HUES64 (cell line): ENCODE measurements around the gene ANKHD1.
"Not testable (repeated sequence)": the region's sequence is repeated elsewhere in the genome, so short reads cannot be mapped to it uniquely, and the experiment has no call there.

ENCODE experiments used
- H3K27ac ChIP-seq: 2 replicates; pipeline ENCODE4 v1.7.0; 2013; ENCODE audit warnings: low read depth, low read length, inconsistent platforms
- H3K27me3 ChIP-seq: 2 replicates; pipeline ENCODE4 v1.6.1; 2013; ENCODE audit warnings: mild to moderate bottlenecking, low read length; ENCODE audit not compliant: insufficient read depth
- H3K36me3 ChIP-seq: 2 replicates; pipeline ENCODE4 v1.6.1; 2013; ENCODE audit warnings: mild to moderate bottlenecking, low read length; ENCODE audit not compliant: insufficient read depth
- H3K4me1 ChIP-seq: 2 replicates; pipeline ENCODE4 v1.6.1; 2013; ENCODE audit warnings: mild to moderate bottlenecking, low read length, moderate library complexity; ENCODE audit not compliant: insufficient read depth
- H3K4me3 ChIP-seq: 2 replicates; pipeline ENCODE4 v1.5.1; 2013; ENCODE audit warnings: mild to moderate bottlenecking, low read length, moderate library complexity
- H3K9ac ChIP-seq: 2 replicates; pipeline ENCODE4 v1.6.1; 2013; ENCODE audit warnings: mild to moderate bottlenecking, low read depth, low read length
- H3K9me3 ChIP-seq: 2 replicates; pipeline ENCODE4 v1.6.1; 2013; ENCODE audit warnings: low read depth, low read length; ENCODE audit not compliant: insufficient read depth
- WGBS: fragments of 150-250, 120-280 bp; methylation state at CpG from one replicate; pipeline ENCODE4 v1.1.7; 2013; ENCODE audit warnings: missing lambda C conversion rate; 5-methylcytosine and 5-hydroxymethylcytosine counted together

The ANKHD1 gene

DNA sequence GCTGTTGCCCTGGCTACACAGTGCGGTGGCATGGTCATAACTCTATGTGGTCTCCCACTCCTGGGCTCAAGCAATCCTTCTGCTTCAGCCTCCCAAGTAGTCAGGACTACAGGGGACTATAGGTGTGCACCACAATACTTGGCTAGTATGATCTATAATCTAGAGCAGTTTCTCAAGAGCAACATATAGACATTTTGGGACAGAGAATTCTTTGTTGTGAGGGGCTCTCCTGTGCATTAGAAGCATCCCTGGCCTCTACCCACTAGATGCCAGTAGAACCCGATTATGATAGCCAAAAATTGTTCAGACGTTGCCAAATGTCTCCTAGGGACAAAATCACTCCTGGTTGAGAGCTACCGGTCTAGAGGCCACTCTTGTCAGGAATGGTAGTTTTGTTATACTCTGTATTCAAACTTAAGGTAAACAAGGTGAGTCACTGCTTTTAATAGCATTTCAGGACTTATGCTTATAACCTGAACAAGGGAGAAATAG is 7.2 kb downstream of the ANKHD1 start:
- WGBS: 93% methylated on average over 4 of the region's 4 CpGs
- Histone ChIP-seq H3K27me3 (no peaks in the 10 kb centered on the region), H3K4me1 (peaks cover 6% of the 10 kb centered on the region; the same call in 1 of the 2 replicates), H3K9ac (no peak overlapping the region), H3K27ac (no peak overlapping the region), H3K4me3 (no peak overlapping the region), H3K36me3 (peaks cover 12% of the 10 kb centered on the region; the same call in 1 of the 2 replicates), H3K9me3 (no peaks in the 10 kb centered on the region)

DNA sequence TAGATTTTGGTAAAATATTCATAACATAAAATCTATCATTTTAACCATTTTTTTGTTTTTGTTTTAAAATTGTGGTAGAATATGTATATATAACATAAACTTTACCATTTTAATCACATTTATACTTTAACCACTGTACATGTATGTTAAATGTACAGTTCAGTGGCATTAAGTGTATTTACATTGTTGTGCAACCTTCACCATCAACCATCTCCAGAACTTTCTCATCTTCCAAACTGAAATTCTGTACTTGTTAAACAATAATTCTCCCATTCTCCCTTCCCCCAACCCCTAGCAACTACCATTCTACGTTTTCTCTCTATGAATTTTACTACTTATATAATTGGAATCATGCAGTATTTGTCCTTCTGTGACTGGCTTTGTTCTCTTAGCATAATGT is 11.6 kb downstream of the ANKHD1 start:
- WGBS: 100% methylated on average over 1 of the region's 1 CpG
- H3K27ac ChIP-seq: no peak overlapping the region
- H3K4me1 ChIP-seq: no peaks in the 10 kb centered on the region
- no peak overlapping the region for H3K9ac ChIP-seq
- H3K4me3 ChIP-seq: no peak overlapping the region
- H3K27me3 ChIP-seq: no peaks in the 10 kb centered on the region
- peaks cover 13% of the 10 kb centered on the region; the same call in 1 of the 2 replicates for H3K36me3 ChIP-seq
- H3K9me3 ChIP-seq: no peaks in the 10 kb centered on the region

DNA sequence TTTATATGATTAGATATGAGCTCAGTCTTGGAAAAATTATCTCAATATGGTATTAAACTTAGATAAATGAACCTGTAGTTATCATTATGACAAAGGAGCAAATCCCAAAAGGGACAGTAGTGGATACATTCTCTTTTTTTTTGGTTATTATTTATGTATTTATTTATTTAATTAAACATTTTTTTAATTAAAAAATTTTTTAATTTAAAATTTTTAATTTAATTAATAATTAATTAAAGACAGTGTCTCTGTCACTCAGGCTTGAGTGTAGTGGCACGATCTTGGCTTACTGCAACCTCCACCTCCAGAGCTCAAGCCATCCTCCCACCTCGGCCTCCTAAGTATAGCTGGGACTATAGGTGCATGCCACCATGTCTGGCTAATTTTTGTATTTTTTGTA is 15.6 kb downstream of the ANKHD1 start:
- Histone ChIP-seq H3K36me3 (peaks cover 13% of the 10 kb centered on the region; the same call in 1 of the 2 replicates), H3K27ac (no peak overlapping the region), H3K9ac (no peak overlapping the region), H3K4me1 (no peaks in the 10 kb centered on the region), H3K9me3 (no peaks in the 10 kb centered on the region), H3K4me3 (no peak overlapping the region), H3K27me3 (no peaks in the 10 kb centered on the region)
- 89% methylated on average over 2 of the region's 2 CpGs for WGBS

DNA sequence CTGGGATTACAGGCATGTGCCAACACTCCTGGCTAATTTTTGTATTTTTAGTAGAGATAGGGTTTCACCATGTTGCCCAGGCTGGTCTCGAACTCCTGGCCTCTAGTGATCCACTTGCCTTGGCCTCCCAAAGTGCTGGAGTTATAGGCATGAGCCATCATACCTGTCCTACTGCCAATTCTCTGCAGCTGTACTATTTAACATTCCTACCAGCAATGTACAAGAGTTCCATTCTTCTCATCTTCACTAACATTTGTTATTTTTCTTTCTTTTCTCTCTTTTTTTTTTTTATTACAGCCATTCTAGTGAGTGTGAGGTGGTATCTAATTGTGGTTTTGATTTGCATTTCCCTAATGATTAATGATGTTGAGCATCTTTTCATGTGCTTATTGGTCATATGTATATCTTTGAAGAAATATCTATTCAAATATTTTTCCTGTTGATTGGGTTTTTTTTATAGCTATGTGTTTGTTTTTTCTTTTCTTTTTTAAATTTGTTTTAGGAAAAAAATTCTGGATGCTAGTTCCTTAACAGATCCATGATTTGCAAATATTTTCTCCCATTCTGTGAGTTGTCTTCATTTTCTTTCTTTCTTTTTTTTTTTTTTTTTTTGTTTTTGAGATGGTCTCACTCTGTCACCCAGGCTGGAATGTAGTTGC is 17.4 kb downstream of the ANKHD1 start:
- Histone ChIP-seq H3K36me3 (peaks cover 7% of the 10 kb centered on the region; the same call in 1 of the 2 replicates), H3K4me1 (no peaks in the 10 kb centered on the region), H3K27me3 (no peaks in the 10 kb centered on the region), H3K9ac (no peak overlapping the region), H3K27ac (no peak overlapping the region), H3K4me3 (no peak overlapping the region), H3K9me3 (no peaks in the 10 kb centered on the region)
- 90% methylated on average over 1 of the region's 1 CpG for WGBS

DNA sequence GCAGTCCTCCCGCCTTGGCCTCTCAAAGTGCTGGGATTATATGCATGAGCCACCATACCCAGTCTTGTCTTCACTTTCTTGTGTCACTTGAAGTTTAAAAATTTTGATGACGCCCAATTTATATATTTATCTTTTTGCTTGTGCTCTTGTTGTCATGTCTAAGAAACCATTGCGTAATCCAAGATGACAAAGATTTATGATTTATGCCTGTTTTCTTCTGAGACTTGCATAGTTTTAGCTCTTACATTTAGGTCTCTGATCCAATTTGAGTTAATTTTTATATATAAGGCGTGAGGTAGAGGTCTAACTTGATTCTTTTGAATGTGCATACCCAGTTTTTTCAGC is 18.6 kb downstream of the ANKHD1 start:
- Histone ChIP-seq H3K4me3 (no peak overlapping the region), H3K27me3 (no peaks in the 10 kb centered on the region), H3K4me1 (no peaks in the 10 kb centered on the region), H3K36me3 (peaks cover 4% of the 10 kb centered on the region; the same call in 1 of the 2 replicates), H3K9ac (no peak overlapping the region), H3K27ac (no peak overlapping the region), H3K9me3 (no peaks in the 10 kb centered on the region)
- WGBS: 93% methylated on average over 4 of the region's 4 CpGs

DNA sequence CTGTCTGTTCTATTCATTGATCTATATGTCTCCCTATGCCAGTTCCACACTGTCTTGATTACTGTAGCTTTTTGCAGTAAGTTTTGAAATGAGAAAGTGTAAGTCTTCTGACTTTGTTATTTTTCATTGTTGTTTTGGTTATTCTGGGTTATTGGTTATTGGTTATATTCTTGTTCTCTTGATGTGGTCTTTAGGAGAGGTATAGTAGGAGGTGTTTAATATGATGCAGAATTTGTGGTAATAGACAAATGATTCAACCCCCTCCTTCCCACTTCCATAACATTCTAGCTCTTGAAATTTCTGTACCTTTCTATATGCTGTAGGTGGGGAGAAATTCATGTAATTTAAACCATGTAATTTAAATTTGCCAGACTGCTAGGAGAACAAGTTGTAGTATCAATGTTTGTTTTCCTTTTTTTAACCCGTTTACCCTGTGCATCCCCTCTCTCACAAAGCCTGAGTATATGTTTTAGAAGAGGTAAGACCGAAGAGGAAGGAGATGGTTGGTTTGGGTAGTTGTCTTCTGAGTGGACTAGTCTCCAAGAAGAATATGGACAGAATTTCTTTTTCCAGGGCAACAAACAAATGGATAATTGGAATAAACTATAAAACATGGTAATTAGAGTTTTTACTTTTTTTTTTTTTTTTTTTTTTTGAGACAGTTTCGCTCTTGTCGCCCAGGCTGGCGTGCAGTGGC is 19.2 kb downstream of the ANKHD1 start:
- Histone ChIP-seq H3K27ac (no peak overlapping the region), H3K9me3 (peaks cover 3% of the 10 kb centered on the region; the same call in 1 of the 2 replicates), H3K27me3 (no peaks in the 10 kb centered on the region), H3K36me3 (peaks cover 5% of the 10 kb centered on the region; the same call in 1 of the 2 replicates), H3K4me1 (no peaks in the 10 kb centered on the region), H3K9ac (no peak overlapping the region), H3K4me3 (no peak overlapping the region)
- WGBS: 96% methylated on average over 5 of the region's 5 CpGs

DNA sequence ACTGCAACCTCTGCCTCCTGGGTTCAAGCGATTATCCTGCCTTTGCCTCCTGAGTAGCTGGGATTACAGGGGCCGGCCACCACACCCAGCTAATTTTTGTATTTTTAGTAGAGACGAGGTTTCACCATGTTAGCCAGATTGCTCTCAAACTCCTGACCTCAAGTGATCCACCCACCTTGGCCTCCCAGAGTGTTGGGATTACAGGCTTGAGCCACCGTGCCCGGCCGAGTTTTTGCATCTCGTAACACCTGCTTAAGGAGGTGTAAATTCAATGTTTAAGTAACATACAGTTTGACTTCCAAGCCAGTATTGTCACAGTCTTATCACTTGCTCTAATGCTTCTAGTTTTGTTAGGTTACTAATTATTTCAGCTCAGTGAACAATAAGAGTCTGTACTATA is 19.7 kb downstream of the ANKHD1 start:
- H3K27me3 ChIP-seq, H3K9ac ChIP-seq, H3K9me3 ChIP-seq, H3K27ac ChIP-seq, H3K4me3 ChIP-seq, H3K4me1 ChIP-seq, H3K36me3 ChIP-seq: not testable (repeated sequence)
- 80% methylated on average over 7 of the region's 7 CpGs for WGBS

DNA sequence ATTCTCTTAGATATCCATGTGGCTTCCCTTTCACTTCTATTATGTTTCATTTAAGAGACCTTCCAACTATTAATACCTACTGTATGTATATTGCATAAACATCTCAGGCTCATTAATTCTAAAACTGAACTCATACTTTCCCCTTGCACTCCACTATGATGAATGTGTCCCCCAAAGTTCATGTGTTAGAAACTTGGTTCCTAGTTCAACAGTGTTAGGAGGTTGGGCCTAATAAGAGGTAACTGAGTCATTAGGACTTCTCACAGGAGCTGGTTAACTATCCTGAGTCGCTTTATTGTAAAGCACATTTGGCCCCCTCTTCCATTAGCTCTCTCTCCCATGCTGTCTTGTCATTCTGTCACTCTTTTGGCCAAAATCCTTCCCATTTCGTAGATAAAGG is 22.0 kb downstream of the ANKHD1 start:
- no peak overlapping the region for H3K4me3 ChIP-seq
- H3K27ac ChIP-seq: no peak overlapping the region
- H3K9ac ChIP-seq: no peak overlapping the region
- H3K4me1 ChIP-seq: no peaks in the 10 kb centered on the region
- 96% methylated on average over 2 of the region's 2 CpGs for WGBS
- H3K9me3 ChIP-seq: peaks cover 5% of the 10 kb centered on the region; the same call in 1 of the 2 replicates
- H3K27me3 ChIP-seq: no peaks in the 10 kb centered on the region
- peaks cover 5% of the 10 kb centered on the region; the same call in 1 of the 2 replicates for H3K36me3 ChIP-seq

DNA sequence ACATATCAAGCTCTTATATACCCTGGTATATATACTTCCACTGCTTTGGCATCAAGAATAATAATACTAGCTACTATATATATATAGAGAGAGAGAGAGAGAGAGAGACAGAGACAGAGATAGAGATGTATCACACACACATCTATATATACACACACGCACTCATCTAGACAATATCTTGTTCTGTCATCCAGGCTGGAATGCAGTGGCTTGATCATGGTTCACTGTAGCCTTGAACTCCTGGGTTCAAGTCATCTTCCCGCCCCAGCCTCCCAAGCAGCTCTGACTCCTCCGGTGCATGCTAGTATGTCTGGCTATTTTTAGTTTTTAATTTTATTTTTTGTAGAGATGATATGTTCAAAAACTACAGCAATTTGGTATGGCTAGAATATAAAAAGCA is 22.5 kb downstream of the ANKHD1 start:
- peaks cover 5% of the 10 kb centered on the region; the same call in 1 of the 2 replicates for H3K36me3 ChIP-seq
- H3K27me3 ChIP-seq: no peaks in the 10 kb centered on the region
- 80% methylated on average over 3 of the region's 3 CpGs for WGBS
- no peaks in the 10 kb centered on the region for H3K4me1 ChIP-seq
- H3K4me3 ChIP-seq: no peak overlapping the region
- H3K9ac ChIP-seq: no peak overlapping the region
- H3K9me3 ChIP-seq: peaks cover 5% of the 10 kb centered on the region; the same call in 1 of the 2 replicates
- H3K27ac ChIP-seq: no peak overlapping the region

DNA sequence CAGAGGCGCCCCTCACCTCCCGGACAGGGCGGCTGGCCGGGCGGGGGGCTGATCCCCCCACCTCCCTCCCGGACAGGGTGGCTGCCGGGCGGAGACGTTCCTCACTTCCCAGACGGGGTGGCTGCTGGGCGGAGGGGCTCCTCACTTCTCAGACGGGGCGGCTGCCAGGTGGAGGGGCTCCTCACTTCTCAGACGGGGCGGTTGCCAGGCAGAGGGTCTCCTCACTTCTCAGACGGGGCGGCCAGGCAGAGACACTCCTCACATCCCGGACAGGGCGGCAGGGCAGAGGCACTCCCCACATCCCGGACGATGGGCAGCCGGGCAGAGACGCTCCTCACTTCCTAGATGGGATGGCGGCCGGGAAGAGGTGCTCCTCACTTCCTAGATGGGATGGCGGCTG is 26.1 kb downstream of the ANKHD1 start:
- H3K9me3 ChIP-seq, H3K27ac ChIP-seq, H3K36me3 ChIP-seq, H3K27me3 ChIP-seq, H3K9ac ChIP-seq, H3K4me1 ChIP-seq, H3K4me3 ChIP-seq: not testable (repeated sequence)
- 99% methylated on average over 20 of the region's 26 CpGs for whole genome bisulfite sequencing

DNA sequence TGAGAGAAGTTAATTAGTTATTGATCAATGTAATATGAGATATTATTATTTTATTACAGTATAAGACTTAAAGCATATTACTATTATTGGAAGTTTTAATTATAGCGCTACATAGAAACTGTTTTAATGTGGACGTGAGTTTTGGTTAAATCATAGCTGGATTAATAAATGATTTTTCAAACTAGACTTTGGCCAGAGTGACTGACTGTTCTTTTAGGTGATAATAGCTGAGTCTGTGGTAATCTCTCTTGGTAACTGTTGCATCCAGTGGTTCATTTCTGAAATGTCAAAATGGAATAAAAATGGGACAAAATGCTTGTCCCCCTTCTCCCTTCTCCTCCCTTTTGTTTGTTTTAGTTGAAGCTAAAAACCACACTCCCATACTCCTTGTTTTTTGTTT is 28.1 kb downstream of the ANKHD1 start:
- H3K27ac ChIP-seq: no peak overlapping the region
- H3K36me3 ChIP-seq: peaks cover 5% of the 10 kb centered on the region; the same call in 1 of the 2 replicates
- H3K9me3 ChIP-seq: peaks cover 5% of the 10 kb centered on the region; the same call in 1 of the 2 replicates
- no peaks in the 10 kb centered on the region for H3K4me1 ChIP-seq
- H3K4me3 ChIP-seq: no peak overlapping the region
- WGBS: 93% methylated on average over 2 of the region's 2 CpGs
- H3K9ac ChIP-seq: no peak overlapping the region
- H3K27me3 ChIP-seq: no peaks in the 10 kb centered on the region
